Measurements from ENCODE around the gene SRGAP2C.
"Not testable (repeated sequence)": the region's sequence is repeated elsewhere in the genome, so short reads cannot be mapped to it uniquely, and the experiment has no call there.

The SRGAP2C gene

DNA sequence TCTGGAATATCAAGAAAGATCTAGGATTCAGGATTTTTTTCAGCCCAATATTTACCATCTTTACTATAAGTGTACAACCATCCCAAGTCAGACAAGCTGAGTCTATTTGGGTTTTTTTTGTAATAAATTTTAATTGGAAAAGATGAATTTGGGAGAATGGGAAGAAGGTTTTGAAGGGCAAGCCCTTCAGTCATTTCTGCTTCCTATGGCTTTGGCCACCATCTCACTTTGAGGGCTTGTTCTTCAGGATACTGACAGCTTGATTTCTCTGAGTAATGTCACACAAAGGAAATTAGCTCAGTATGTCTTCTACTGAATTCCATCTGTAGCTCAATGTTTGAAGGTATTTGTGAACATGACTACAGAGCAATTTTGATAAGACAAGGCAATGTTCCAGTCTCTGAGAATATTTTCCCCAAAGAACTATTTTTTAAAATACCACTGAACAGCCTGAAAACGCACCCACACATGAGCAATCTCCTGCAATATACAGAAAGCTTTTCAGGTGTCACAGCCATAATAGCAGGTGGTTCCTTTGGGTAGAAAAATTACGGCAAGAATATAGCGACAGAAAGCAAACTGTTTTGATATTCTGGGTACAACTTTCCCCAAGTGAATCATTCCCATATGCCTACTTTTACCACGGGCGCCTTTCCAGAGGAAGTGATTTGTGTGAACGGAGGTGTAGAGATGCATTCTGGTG is 23.4 kb upstream of the SRGAP2C start:
- not testable (repeated sequence) for H3K27ac ChIP-seq (ENCODE audit: low read depth, low read length); H3K9ac ChIP-seq (ENCODE audit: low read length); H3K36me3 ChIP-seq (ENCODE audit: control insufficient read depth, insufficient read depth, low read length); H3K27me3 ChIP-seq (ENCODE audit: control insufficient read depth, insufficient read depth, low read length); H3K4me3 ChIP-seq (ENCODE audit: low read depth, low read length); H3K4me1 ChIP-seq (ENCODE audit: control insufficient read depth, insufficient read depth, low read length); H3K9me3 ChIP-seq (ENCODE audit: control insufficient read depth, insufficient read depth, low read depth, low read length)

DNA sequence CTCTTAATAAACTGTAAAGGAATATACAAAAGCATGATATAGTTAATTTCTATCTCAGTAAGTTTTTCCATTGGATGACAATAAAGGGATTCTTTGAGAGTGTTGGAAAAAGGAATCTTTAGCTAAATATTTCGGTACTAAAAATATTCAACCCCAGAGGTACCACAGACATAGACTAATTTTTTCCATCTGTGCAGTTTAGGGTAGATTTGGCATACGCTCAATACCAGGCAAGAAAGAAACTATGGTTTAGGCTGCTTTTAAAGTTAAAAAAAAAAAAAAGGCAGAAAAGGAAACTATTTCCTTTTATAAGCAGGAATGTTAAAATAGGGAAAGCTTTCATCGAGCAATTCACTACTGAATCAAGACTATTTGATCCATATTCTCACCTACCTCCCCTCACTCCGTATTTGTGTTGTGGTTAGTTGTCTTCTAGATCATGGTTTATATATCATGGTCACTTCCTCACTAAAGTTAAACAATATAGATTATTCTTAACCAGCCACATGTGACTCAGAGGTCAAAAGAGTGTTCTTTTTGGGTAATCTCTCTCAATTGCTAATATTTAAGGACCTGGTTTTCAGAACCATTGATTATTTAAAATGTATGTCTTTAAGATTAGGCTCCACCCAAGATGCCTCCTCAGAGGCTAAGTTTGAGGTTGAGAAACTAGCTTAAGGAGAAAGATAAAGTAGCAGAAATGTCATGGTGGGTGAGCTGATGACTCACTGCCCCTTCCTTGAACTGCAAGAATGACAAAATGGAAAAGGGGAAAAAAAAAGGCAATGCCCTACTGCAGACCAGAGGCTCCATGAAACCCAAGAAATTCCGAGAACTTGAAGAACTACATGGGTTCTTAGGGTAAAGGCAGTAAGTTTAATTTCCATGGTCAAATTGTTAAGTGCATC is 20.7 kb upstream of the SRGAP2C start:
- H3K9ac ChIP-seq (ENCODE audit: low read length); H3K4me1 ChIP-seq (ENCODE audit: control insufficient read depth, insufficient read depth, low read length); H3K27ac ChIP-seq (ENCODE audit: low read depth, low read length); H3K9me3 ChIP-seq (ENCODE audit: control insufficient read depth, insufficient read depth, low read depth, low read length); H3K4me3 ChIP-seq (ENCODE audit: low read depth, low read length); H3K36me3 ChIP-seq (ENCODE audit: control insufficient read depth, insufficient read depth, low read length); H3K27me3 ChIP-seq (ENCODE audit: control insufficient read depth, insufficient read depth, low read length): not testable (repeated sequence)

- H3K36me3 ChIP-seq (ENCODE audit: control insufficient read depth, insufficient read depth, low read length); H3K4me3 ChIP-seq (ENCODE audit: low read depth, low read length); H3K27ac ChIP-seq (ENCODE audit: low read depth, low read length); H3K9ac ChIP-seq (ENCODE audit: low read length); H3K27me3 ChIP-seq (ENCODE audit: control insufficient read depth, insufficient read depth, low read length); H3K4me1 ChIP-seq (ENCODE audit: control insufficient read depth, insufficient read depth, low read length); H3K9me3 ChIP-seq (ENCODE audit: control insufficient read depth, insufficient read depth, low read depth, low read length): not testable (repeated sequence)
These were observed 19.5 kb upstream of the SRGAP2C start for GRCh38 chr1:121165296-121165695.

DNA sequence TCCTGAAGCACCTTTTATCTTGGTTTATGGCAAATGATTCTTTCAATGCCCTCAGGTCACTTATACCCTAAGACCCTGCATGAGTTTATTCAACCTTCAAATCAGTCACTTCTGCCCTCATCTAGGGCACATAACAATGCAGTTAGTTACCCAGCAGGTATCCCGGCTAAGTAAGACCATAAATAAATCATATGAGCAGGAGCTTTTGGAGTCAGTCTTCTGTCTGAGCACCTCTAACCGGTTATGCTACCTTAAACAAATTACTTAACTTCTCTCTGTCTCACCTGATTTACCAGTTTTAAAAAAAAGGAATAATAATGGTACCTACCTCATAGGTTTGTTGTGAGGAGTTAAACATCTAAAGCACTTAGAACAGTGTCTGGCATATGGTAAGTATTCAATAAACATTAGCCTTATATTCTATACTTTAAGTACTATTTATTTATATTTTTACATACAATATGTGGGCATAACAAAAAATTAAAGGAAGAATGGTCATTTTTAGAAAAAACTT is 17.5 kb upstream of the SRGAP2C start:
- not testable (repeated sequence) for H3K4me3 ChIP-seq (ENCODE audit: low read depth, low read length); H3K4me1 ChIP-seq (ENCODE audit: control insufficient read depth, insufficient read depth, low read length); H3K36me3 ChIP-seq (ENCODE audit: control insufficient read depth, insufficient read depth, low read length); H3K9me3 ChIP-seq (ENCODE audit: control insufficient read depth, insufficient read depth, low read depth, low read length); H3K27ac ChIP-seq (ENCODE audit: low read depth, low read length); H3K27me3 ChIP-seq (ENCODE audit: control insufficient read depth, insufficient read depth, low read length); H3K9ac ChIP-seq (ENCODE audit: low read length)

DNA sequence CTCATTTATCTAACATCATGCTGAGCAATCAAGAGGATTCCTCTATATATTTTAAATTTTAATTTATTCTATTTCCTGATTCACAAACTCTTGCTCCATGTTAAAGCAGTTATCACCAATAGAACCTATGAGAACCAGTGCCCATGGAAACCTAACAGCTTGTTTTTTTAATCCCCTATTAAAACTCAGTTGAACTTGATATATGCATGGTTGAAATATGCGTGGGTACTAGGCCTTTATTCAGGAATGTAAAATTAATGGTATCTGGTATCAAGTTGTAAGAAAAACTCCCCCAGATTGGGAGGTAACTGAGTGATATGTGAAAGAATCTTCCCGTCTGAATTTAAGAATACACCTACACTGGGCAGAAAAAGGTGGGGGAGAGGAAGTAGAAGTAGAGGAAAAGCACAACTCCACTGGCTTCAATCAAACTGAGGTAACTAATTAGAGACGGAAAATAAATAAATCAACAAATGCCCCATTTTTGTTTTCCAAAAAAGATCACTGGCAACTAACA is 16.6 kb upstream of the SRGAP2C start:
- not testable (repeated sequence) for H3K9ac ChIP-seq (ENCODE audit: low read length); H3K9me3 ChIP-seq (ENCODE audit: control insufficient read depth, insufficient read depth, low read depth, low read length); H3K27ac ChIP-seq (ENCODE audit: low read depth, low read length); H3K4me1 ChIP-seq (ENCODE audit: control insufficient read depth, insufficient read depth, low read length); H3K27me3 ChIP-seq (ENCODE audit: control insufficient read depth, insufficient read depth, low read length); H3K4me3 ChIP-seq (ENCODE audit: low read depth, low read length); H3K36me3 ChIP-seq (ENCODE audit: control insufficient read depth, insufficient read depth, low read length)

- H3K4me1 ChIP-seq (ENCODE audit: control insufficient read depth, insufficient read depth, low read length); H3K27ac ChIP-seq (ENCODE audit: low read depth, low read length); H3K4me3 ChIP-seq (ENCODE audit: low read depth, low read length); H3K36me3 ChIP-seq (ENCODE audit: control insufficient read depth, insufficient read depth, low read length); H3K27me3 ChIP-seq (ENCODE audit: control insufficient read depth, insufficient read depth, low read length); H3K9ac ChIP-seq (ENCODE audit: low read length); H3K9me3 ChIP-seq (ENCODE audit: control insufficient read depth, insufficient read depth, low read depth, low read length): not testable (repeated sequence)
These were observed 8.1 kb upstream of the SRGAP2C start for GRCh38 chr1:121176649-121177048.

- not testable (repeated sequence) for H3K9me3 ChIP-seq (ENCODE audit: control insufficient read depth, insufficient read depth, low read depth, low read length); H3K36me3 ChIP-seq (ENCODE audit: control insufficient read depth, insufficient read depth, low read length); H3K27me3 ChIP-seq (ENCODE audit: control insufficient read depth, insufficient read depth, low read length); H3K9ac ChIP-seq (ENCODE audit: low read length); H3K27ac ChIP-seq (ENCODE audit: low read depth, low read length); H3K4me3 ChIP-seq (ENCODE audit: low read depth, low read length); H3K4me1 ChIP-seq (ENCODE audit: control insufficient read depth, insufficient read depth, low read length)
These were observed 6.6 kb upstream of the SRGAP2C start for GRCh38 chr1:121178197-121178596.

GRCh38 chr1:121183867-121184266 is 908 bp upstream of the SRGAP2C start:
- H3K9ac ChIP-seq (ENCODE audit: low read length): peak overlapping the region; percentile 52
- not testable (repeated sequence) for H3K36me3 ChIP-seq (ENCODE audit: control insufficient read depth, insufficient read depth, low read length); H3K27ac ChIP-seq (ENCODE audit: low read depth, low read length); H3K9me3 ChIP-seq (ENCODE audit: control insufficient read depth, insufficient read depth, low read depth, low read length); H3K4me1 ChIP-seq (ENCODE audit: control insufficient read depth, insufficient read depth, low read length); H3K27me3 ChIP-seq (ENCODE audit: control insufficient read depth, insufficient read depth, low read length)
- peak overlapping the region; percentile 59 for H3K4me3 ChIP-seq (ENCODE audit: low read depth, low read length)

DNA sequence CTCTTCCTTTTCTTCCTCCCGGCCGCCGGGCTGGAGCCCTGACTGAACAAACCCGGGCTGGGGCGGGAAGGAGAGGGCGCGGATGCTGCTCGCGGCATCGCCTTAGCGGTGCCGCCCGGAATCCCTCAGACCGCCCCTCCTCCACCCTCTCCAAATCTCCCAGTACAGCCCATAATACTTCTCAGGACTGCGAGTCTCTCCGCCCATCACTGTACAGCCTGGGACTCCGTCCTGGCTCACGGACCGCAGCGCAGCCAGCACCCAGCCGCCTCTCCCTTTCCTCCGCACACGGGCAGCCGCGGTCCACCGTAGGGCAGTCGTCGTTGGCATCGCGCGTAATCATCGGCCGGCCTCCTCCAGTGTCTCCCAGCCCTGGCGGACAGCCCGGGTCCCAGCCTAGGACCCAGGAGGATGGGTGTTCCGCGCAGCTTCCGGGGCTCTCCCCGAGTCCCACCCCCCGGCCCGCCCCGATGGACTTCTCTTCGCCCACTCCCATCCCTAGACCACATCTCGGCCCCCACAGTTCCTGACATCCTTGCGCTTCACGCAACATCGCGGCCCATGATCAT is 449 bp downstream of the SRGAP2C start:
- not testable (repeated sequence) for H3K4me1 ChIP-seq (ENCODE audit: control insufficient read depth, insufficient read depth, low read length); H3K27me3 ChIP-seq (ENCODE audit: control insufficient read depth, insufficient read depth, low read length); H3K36me3 ChIP-seq (ENCODE audit: control insufficient read depth, insufficient read depth, low read length); H3K9me3 ChIP-seq (ENCODE audit: control insufficient read depth, insufficient read depth, low read depth, low read length); H3K27ac ChIP-seq (ENCODE audit: low read depth, low read length)
- peak overlapping the region; percentile 51 for H3K4me3 ChIP-seq (ENCODE audit: low read depth, low read length)
- peak overlapping the region; percentile 55 for H3K9ac ChIP-seq (ENCODE audit: low read length)

DNA sequence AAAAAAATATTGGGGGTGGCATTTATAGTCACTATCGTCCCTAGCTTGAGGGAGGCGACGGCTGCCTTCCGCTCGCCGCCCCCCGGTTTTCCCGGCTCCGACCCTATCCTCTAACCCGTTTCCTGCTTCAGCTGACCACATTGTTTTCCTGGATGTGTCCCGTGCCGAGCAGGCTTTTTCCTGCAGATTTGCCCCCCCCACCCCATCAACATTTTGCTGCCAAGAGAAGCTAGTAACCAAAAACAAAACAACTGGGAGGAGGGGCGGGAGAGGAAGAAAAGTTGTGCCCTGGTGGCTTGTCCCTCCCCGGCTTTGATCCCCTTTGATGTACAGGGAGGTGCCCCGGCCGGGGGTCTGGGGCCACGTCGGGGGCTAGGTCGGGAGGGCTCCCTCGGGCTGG is 1.4 kb downstream of the SRGAP2C start:
- not testable (repeated sequence) for H3K27ac ChIP-seq (ENCODE audit: low read depth, low read length); H3K9ac ChIP-seq (ENCODE audit: low read length); H3K4me3 ChIP-seq (ENCODE audit: low read depth, low read length); H3K27me3 ChIP-seq (ENCODE audit: control insufficient read depth, insufficient read depth, low read length); H3K9me3 ChIP-seq (ENCODE audit: control insufficient read depth, insufficient read depth, low read depth, low read length); H3K4me1 ChIP-seq (ENCODE audit: control insufficient read depth, insufficient read depth, low read length); H3K36me3 ChIP-seq (ENCODE audit: control insufficient read depth, insufficient read depth, low read length)

DNA sequence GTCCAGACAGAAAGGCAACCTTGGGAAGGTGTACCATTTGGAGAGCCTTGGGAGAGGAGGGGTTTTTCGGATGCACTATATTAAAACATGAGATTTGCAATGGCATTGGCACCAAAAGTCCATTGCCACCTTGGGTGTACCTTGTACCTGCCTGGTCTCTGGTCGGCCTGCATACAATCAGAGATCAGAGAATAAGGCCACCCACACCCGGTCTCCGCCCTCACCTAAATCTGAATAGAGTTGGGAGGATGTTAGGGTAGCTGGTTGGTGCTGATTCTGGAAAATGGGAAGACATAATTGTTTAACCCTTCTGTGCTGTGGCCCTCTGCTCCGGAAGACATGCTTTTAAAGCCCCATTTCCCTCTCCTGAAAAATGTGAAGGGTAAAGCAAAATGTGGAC is 3.1 kb downstream of the SRGAP2C start:
- not testable (repeated sequence) for H3K27me3 ChIP-seq (ENCODE audit: control insufficient read depth, insufficient read depth, low read length); H3K27ac ChIP-seq (ENCODE audit: low read depth, low read length); H3K4me1 ChIP-seq (ENCODE audit: control insufficient read depth, insufficient read depth, low read length); H3K9ac ChIP-seq (ENCODE audit: low read length); H3K36me3 ChIP-seq (ENCODE audit: control insufficient read depth, insufficient read depth, low read length); H3K9me3 ChIP-seq (ENCODE audit: control insufficient read depth, insufficient read depth, low read depth, low read length)
- peak overlapping the region; percentile 31; the same call in 1 of the 2 replicates for H3K4me3 ChIP-seq (ENCODE audit: low read depth, low read length)
